HL-60/S4 (cell line): Measurements from ENCODE around the gene CSN2.

Experiments used
- in situ Hi-C: fragments of 300-500 bp; cut with MboI; formaldehyde crosslinking; loops from 2 replicates; pipeline ENCODE4 v1.14.3; 2022; ENCODE audit warnings: low sequenced_read_pairs

Gene CSN2

GRCh38 chr4:69907151-69907550, 58.4 kb downstream of the CSN2 start:
- in situ Hi-C loops: no loop called here
